ENCODE data around the gene GLG1.

- TF ChIP-seq REST (IDR thresholded peaks at IDR 0.05; ENCODE audit: insufficient read depth in 1 of 2, low read depth in 2 of 2, low read length in 2 of 2) = no peak
- no peak for TF ChIP-seq POLR2AphosphoS5 (IDR thresholded peaks at IDR 0.05; ENCODE audit: low read depth, low read length)
- TF ChIP-seq SIN3A (IDR thresholded peaks at IDR 0.05; ENCODE audit: borderline replicate concordance, insufficient read depth, low read length) = no peak
These were observed 168.4 kb downstream of the GLG1 start for GRCh38 chr16:74438492-74438979.

Measured in PFSK-1 (cell line).